HEK293 (cell line): ENCODE results near the gene LSM5.

Source experiments
- CTCF ChIA-PET: fragments of 350-600 bp; formaldehyde crosslinking; extraction: SDS; loops from one replicate; lab custom pipeline; 2021; ENCODE audit warnings: antibody characterized with exemption; lab: Yijun Ruan, JAX
- POLR2A ChIA-PET: fragments of 300-600 bp; formaldehyde crosslinking; extraction: SDS; loops from one replicate; lab custom pipeline; 2020; ENCODE audit warnings: antibody characterized with exemption, inconsistent platforms; lab: Yijun Ruan, JAX
- H3K27ac ChIP-seq: fragments of 200-500 bp; sonication (Bioruptor generic); 2 replicates; pipeline ENCODE4 v1.5.1; 2014; ENCODE audit warnings: low read depth, low read length, control low read depth, inconsistent platforms; ENCODE audit errors: extremely low read depth
- H3K36me3 ChIP-seq, 2 experiments: fragments of 200-500 bp in 1 of 2; sonication (Bioruptor generic) in 1 of 2; 1 replicate in 1 of 2; 2 replicates in 1 of 2; pipeline ENCODE4 v1.5.1; 2014 to 2017; ENCODE audit warnings: inconsistent platforms in 2 of 2, low read length in 2 of 2; ENCODE audit not compliant: control insufficient read depth in 2 of 2, insufficient read depth in 1 of 2
- H3K4me1 ChIP-seq: fragments of 200-500 bp; sonication (Bioruptor generic); 2 replicates; pipeline ENCODE4 v1.5.1; 2014; ENCODE audit warnings: mild to moderate bottlenecking, low read length, inconsistent platforms; ENCODE audit not compliant: control insufficient read depth, insufficient read depth
- H3K4me3 ChIP-seq: 2 replicates; pipeline ENCODE4 v1.5.1; 2011; ENCODE audit warnings: low read depth, mild to moderate bottlenecking, control low read depth, low read length, moderate library complexity
- H3K9me3 ChIP-seq: fragments of 200-500 bp; sonication (Bioruptor generic); 2 replicates; pipeline ENCODE4 v1.5.1; 2014; ENCODE audit warnings: low read depth, low read length, inconsistent platforms; ENCODE audit not compliant: control insufficient read depth, insufficient read depth
- AEBP2 ChIP-seq: fragments of 450-650 bp; formaldehyde crosslinking; IDR thresholded peaks from 2 replicates; pipeline ENCODE4 v1.5.1; 2016; ENCODE audit warnings: missing biosample characterization, missing genetic modification characterization, borderline replicate concordance
- CTCF ChIP-seq: fragments of 450-650 bp; formaldehyde crosslinking; IDR thresholded peaks from 2 replicates; pipeline ENCODE4 v1.5.1; 2016; ENCODE audit warnings: missing biosample characterization, missing genetic modification characterization
- IKZF3 ChIP-seq: fragments of 450-650 bp; IDR thresholded peaks from 2 replicates; pipeline ENCODE4 v1.5.0; 2018; ENCODE audit warnings: missing biosample characterization, mild to moderate bottlenecking, missing genetic modification characterization, moderate library complexity
- KLF8 ChIP-seq: fragments of 450-650 bp; formaldehyde crosslinking; IDR thresholded peaks from 2 replicates; pipeline ENCODE4 v1.5.1; 2016; ENCODE audit warnings: missing biosample characterization, missing genetic modification characterization
- PATZ1 ChIP-seq: fragments of 450-650 bp; formaldehyde crosslinking; IDR thresholded peaks from 2 replicates; pipeline ENCODE4 v1.5.1; 2016; ENCODE audit warnings: missing biosample characterization, missing genetic modification characterization
- PRDM4 ChIP-seq: fragments of 450-650 bp; formaldehyde crosslinking; IDR thresholded peaks from 2 replicates; pipeline ENCODE4 v1.5.1; 2017; ENCODE audit warnings: missing biosample characterization, missing genetic modification characterization
- PRDM6 ChIP-seq: fragments of 450-650 bp; formaldehyde crosslinking; IDR thresholded peaks from 2 replicates; pipeline ENCODE4 v1.5.1; 2017; ENCODE audit warnings: missing biosample characterization, missing genetic modification characterization
- RBAK ChIP-seq: fragments of 450-650 bp; formaldehyde crosslinking; IDR thresholded peaks from 2 replicates; pipeline ENCODE4 v1.5.1; 2016; ENCODE audit warnings: missing biosample characterization, missing genetic modification characterization
- SALL2 ChIP-seq: fragments of 450-650 bp; formaldehyde crosslinking; IDR thresholded peaks from 2 replicates; pipeline ENCODE4 v1.5.0; 2017; ENCODE audit warnings: missing biosample characterization, mild to moderate bottlenecking, missing genetic modification characterization, borderline replicate concordance
- SCRT2 ChIP-seq: fragments of 450-650 bp; formaldehyde crosslinking; IDR thresholded peaks from 2 replicates; pipeline ENCODE4 v1.5.1; 2016; ENCODE audit warnings: missing biosample characterization, missing genetic modification characterization
- ZBTB1 ChIP-seq: fragments of 450-650 bp; formaldehyde crosslinking; IDR thresholded peaks from 2 replicates; pipeline ENCODE4 v1.5.1; 2016; ENCODE audit warnings: missing biosample characterization, missing genetic modification characterization
- ZBTB17 ChIP-seq: fragments of 450-650 bp; formaldehyde crosslinking; IDR thresholded peaks from 2 replicates; pipeline ENCODE4 v1.5.1; 2016; ENCODE audit warnings: missing biosample characterization, missing genetic modification characterization
- ZBTB20 ChIP-seq: fragments of 450-650 bp; formaldehyde crosslinking; IDR thresholded peaks from 2 replicates; pipeline ENCODE4 v1.5.1; 2016; ENCODE audit warnings: missing biosample characterization, missing genetic modification characterization
- ZEB2 ChIP-seq: fragments of 450-650 bp; formaldehyde crosslinking; IDR thresholded peaks from 2 replicates; pipeline ENCODE4 v1.5.1; 2016; ENCODE audit warnings: missing biosample characterization, missing genetic modification characterization
- ZNF114 ChIP-seq: fragments of 450-650 bp; formaldehyde crosslinking; IDR thresholded peaks from 2 replicates; pipeline ENCODE4 v1.5.0; 2017; ENCODE audit warnings: missing biosample characterization, missing genetic modification characterization
- ZNF155 ChIP-seq: fragments of 450-650 bp; formaldehyde crosslinking; IDR thresholded peaks from 2 replicates; pipeline ENCODE4 v1.5.1; 2016; ENCODE audit warnings: missing biosample characterization, missing genetic modification characterization
- ZNF157 ChIP-seq: fragments of 450-650 bp; formaldehyde crosslinking; IDR thresholded peaks from 2 replicates; pipeline ENCODE4 v1.5.1; 2016; ENCODE audit warnings: missing biosample characterization, missing genetic modification characterization
- ZNF214 ChIP-seq: fragments of 450-650 bp; formaldehyde crosslinking; IDR thresholded peaks from 2 replicates; pipeline ENCODE4 v1.5.1; 2017; ENCODE audit warnings: missing biosample characterization, mild to moderate bottlenecking, missing genetic modification characterization, borderline replicate concordance
- ZNF37A ChIP-seq: fragments of 450-650 bp; IDR thresholded peaks from 2 replicates; pipeline ENCODE4 v1.5.1; 2018; ENCODE audit warnings: missing biosample characterization, missing genetic modification characterization
- ZNF518A ChIP-seq: fragments of 450-650 bp; formaldehyde crosslinking; conservative IDR thresholded peaks from 2 replicates; pipeline ENCODE4 v1.5.1; 2016; ENCODE audit warnings: low read depth, missing biosample characterization, missing genetic modification characterization
- ZNF558 ChIP-seq: fragments of 450-650 bp; formaldehyde crosslinking; IDR thresholded peaks from 2 replicates; pipeline ENCODE4 v1.5.1; 2016; ENCODE audit warnings: missing biosample characterization, missing genetic modification characterization
- ZNF654 ChIP-seq: fragments of 450-650 bp; formaldehyde crosslinking; IDR thresholded peaks from 2 replicates; pipeline ENCODE4 v1.5.1; 2016; ENCODE audit warnings: low read depth, missing biosample characterization, missing genetic modification characterization
- ZNF664 ChIP-seq: fragments of 450-650 bp; formaldehyde crosslinking; IDR thresholded peaks from 2 replicates; pipeline ENCODE4 v1.5.1; 2016; ENCODE audit warnings: missing biosample characterization, missing genetic modification characterization
- ZSCAN30 ChIP-seq: fragments of 450-650 bp; IDR thresholded peaks from 2 replicates; pipeline ENCODE4 v1.5.1; 2018; ENCODE audit warnings: missing biosample characterization, mild to moderate bottlenecking, missing genetic modification characterization, moderate library complexity

LSM5 gene

GRCh38 chr7:32502728-32503127, 12.5 kb upstream of the LSM5 start (continued):
- TF ChIP-seq PRDM4 (tag by site-specific recombination) = no peak
- TF ChIP-seq ZNF214 (tag by site-specific recombination) = no peak
- TF ChIP-seq PATZ1 = no peak
- no peak for TF ChIP-seq ZSCAN30 (tag by site-specific recombination)
- no peak for TF ChIP-seq RBAK (tag by site-specific recombination)
- no peak for TF ChIP-seq ZNF157
- no peak for TF ChIP-seq ZBTB1 (tag by site-specific recombination)
- no peak for TF ChIP-seq AEBP2
- TF ChIP-seq KLF8 (tag by site-specific recombination) = no peak
- TF ChIP-seq ZNF558 (tag by site-specific recombination) = no peak
- no peak for TF ChIP-seq ZNF114

GRCh38 chr7:32501522-32501921, 11.3 kb upstream of the LSM5 start:
- H3K36me3 ChIP-seq = no peaks in the 10 kb centered on the region; a peak in 1 of 3 replicates
- TF ChIP-seq ZEB2 (tag by site-specific recombination) (no peak), ZBTB20 (tag by site-specific recombination) (no peak), SALL2 (no peak), ZNF155 (no peak), ZNF518A (no peak), ZBTB17 (tag by site-specific recombination) (no peak), IKZF3 (no peak), SCRT2 (no peak), ZNF37A (tag by site-specific recombination) (no peak), ZNF654 (tag by site-specific recombination) (no peak), ZNF664 (tag by site-specific recombination) (no peak), PRDM6 (tag by site-specific recombination) (no peak), CTCF (no peak)

More at GRCh38 chr7:32501522-32501921, 11.3 kb upstream of the LSM5 start:
- H3K4me3 ChIP-seq = no peak overlapping the region
- H3K4me1 ChIP-seq = 0 out of 2 replicates have a peak, but pooled peaks cover 3% of the 10 kb centered on the region
- POLR2A ChIA-PET = no interaction called here
- H3K27ac ChIP-seq = no peak overlapping the region
- H3K9me3 ChIP-seq = no peaks in the 10 kb centered on the region
- CTCF ChIA-PET = interaction anchor here (0.7 to 1.4 kb wide), 2 partner anchors 22 to 291 kb away, joined by 3 read pairs; no protein-coding TSS in a partner anchor
